G401 (cell line): ENCODE results near the gene FAM110C. TPM values are rescaled to one million over a fixed set of nuclear protein-coding genes. Genes with fewer than 3 reads are reported as not detected.
"Not testable (repeated sequence)": the region's sequence is repeated elsewhere in the genome, so short reads cannot be mapped to it uniquely, and the experiment has no call there.

Experiments used
- DNase-seq: peaks from one replicate; pipeline ENCODE4 v3.0.0-alpha.2; 2015; ENCODE audit warnings: low spot score
- in situ Hi-C: cut with HindIII; loops from 2 replicates; pipeline ENCODE4 v1.10.0; 2016; ENCODE audit warnings: low sequenced_read_pairs, mixed read lengths
- total RNA-seq: library from RNA; depleted of rRNA; stranded (reverse); fragments of >200 nt; shearing (Covaris generic); gene quantifications from 2 replicates; pipeline ENCODE4 v1.2.3, GENCODE V29; 2014; rRNA removed

Gene FAM110C, protein sequence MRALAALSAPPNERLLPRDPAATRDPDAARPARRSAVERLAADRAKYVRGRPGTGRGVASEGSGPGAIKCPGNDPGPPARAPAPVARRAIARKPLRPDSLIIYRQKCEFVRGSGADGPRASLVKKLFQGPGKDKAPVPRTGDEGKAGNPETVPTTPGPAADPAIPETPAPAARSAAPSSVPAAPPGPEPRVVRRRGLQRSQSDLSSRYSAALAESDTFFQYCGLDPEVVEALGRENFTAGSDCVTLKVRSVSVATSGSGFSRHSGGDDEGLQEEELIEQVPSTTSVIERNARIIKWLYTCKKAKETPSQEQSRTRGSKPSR
- not detected in 2 replicates for total RNA-seq

DNA sequence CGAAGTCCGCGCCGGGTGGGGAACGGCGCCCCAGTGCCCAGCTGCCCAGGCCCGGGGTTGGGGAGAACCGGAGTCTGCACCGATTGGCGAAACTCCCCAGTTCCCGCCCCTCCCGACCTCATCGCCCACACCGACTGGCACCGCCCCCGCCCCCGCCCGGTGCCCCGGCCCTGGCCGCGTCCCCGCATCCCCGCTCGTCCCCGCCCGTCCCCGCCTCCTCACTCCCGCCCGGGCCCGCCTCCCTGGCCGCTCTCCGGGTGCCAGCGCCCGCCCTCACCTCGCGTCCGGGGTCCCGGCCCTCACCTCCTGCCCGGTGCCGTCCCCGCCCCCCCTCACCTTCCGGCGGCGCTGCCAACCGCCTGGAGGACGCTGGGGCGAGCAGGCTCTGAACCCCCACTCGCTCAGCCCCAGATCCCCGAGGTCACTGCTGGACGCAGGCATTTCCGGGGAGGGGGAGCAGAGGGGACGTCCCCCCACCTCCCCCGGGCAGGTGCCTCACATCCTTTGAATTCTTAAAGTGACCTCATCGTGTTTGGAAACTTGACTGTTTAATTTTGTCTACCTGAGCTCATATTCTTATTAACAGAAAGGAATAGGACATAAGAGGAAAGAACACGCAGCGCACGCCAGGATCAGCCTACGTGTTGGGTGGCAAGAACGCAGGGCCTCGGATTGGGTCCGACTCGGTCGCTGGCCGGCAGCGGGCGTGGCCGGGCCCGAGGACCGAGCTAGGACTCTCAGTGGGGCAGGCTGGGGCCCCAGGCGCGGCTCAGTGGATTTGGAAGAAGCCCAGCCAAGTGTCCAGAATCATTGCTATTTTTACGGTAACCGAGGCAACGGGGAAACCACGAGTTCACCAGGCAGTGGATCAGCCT, at the start of gene FAM110C:
Gene FAM110C, minus strand, starts transcription at position 35 of the 875 bp plus-strand sequence. CDS start 120 bp downstream, outside the sequence.
- no peak for DNase-seq
- in situ Hi-C loops: no loop called here

DNA sequence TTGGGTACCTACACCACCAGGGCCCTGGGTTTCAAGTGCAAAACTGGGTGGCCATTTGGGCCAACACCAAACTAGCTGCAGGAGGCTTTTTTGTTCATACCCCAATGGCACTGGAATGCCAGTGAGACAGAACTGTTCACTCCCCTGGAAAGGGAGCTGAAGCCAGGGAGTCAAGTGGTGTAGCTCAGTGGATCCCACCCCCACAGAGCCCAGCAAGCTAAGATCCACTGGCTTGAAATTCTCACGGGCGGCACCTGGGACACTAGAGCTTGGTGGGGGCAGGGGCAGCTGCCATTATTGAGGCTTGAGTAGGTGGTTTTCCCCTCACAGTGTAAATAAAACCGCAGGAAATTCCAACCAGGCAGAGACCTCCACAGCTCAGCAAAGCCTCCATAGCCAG, 46.0 kb upstream of the FAM110C start:
- no peak for DNase-seq
- in situ Hi-C loops: no loop called here

DNA sequence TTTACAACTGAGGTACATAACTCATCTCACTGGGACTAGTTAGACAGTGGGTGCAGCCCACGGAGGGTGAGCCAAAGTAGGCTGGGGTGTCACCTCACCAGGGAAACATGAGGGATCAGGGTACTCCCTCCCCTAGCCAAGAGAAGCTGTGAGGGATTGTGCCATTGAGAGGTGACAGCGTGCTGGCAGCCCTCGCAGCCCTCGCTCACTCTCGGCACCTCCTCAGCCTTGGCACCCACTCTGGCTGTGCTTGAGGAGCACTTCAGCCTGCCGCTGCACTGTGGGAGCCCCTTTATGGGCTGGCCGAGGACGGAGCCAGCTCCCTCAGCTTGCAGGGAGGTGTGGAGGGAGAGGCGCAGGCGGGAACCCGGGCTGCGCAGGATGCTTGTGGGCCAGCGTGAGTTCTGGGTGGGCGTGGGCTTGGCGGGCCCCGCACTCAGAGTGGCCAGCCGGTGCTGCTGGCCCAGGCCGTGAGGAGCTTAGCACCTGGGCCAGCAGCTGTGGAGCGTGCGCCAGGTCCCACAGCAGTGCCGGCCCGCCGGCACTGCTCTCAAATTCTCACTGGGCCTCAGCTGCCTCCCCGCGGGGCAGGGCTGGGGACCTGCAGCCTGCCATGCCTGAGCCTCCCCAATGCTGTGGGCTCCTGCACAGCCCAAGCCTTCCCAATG, 44.5 kb upstream of the FAM110C start:
- in situ Hi-C loops: no loop called here
- DNase-seq: no peak

DNA sequence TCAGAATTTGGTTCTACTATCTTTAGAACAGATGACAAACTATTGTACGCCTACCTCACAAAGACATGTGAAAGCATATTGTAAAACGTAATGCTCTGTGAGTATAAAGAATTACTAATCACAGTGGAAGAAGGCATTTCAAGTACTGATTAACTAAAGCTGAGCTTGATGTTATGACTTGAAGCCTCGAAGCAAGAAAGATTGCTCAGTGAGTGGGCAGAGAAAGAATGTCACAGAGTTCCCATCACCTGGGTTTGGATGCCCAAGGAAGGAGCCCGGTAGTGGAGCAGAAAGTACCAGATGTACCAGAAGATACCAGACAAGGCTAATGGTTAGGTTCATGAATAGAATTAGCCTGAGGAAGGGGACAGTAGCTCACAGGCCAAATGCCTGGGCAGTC, 39.5 kb upstream of the FAM110C start:
- DNase-seq: no peak
- in situ Hi-C loops: no loop called here

DNA sequence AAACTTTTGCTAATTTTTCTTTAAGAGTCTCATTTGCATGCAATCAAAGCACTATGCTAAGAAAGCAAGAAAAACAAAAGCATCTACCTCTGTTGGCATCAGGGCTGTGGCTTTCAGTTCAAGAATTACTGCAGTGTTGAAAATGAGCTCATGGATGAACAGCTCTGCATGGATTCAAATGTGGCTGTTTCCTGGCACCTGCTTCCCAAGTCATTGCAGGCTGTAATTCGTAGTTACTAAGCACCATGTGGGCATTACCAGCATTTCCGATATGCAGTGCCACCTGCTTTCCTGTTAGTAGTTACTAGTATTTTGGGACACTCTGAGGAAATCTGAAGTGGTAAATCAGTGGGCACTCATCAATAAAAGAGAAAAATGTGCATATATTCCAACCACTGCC, 37.8 kb upstream of the FAM110C start:
- in situ Hi-C loops: no loop called here
- no peak for DNase-seq

DNA sequence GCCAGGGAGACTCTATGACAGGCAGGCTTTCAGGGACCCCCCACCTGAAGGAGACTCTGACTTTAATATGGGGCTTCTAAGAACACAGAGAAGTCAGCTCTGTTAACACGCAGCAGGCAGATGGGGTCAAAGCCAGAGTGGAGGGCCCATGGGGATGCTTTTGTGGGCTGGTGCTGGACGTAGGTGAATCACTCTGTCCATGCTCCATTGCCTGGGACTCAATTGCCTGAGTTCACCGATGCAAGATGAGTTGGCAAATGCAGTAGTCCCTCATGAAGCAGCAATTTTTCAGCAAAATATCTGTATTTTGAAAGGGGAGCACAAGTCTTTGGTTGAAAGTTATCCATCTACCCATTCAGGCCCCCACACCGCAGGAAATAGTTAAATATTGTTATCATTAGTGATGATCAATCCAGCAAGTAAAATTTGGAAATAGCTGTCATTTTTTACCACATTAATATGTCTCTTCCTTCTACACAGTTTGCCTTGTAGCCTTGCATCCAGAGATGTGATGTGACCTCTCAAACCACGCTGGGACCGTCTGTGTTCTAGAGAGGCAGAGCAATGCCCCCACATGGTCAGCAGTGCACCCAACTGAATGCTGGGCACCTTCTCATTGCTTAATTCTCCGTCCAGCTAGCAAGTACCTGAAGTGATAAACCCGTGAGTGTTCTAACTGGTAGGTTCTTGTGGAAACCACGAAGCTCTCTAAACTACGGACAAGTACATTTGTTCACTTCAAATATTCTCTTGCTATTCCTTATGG, 34.8 kb upstream of the FAM110C start:
- in situ Hi-C loops: no loop called here
- DNase-seq: no peak

DNA sequence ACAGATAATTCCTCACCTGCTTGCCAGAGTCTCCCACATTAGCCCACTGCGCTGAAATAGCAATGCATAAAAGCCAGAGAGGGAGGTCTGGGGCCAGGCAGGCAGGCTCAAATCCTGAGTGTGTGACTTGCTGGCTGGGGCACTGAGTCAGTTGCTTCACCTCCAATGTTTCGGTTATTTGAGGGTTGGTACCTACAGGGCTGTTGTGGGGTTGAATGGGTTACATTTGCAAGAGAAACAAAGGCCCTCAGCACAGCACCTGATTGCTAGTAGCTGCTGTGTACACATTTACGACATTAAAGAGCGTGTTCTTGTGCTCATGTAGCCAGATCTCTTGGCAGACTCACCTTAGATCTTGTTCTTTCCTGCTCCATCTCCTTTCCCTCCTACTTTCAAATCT, 34.1 kb upstream of the FAM110C start:
- DNase-seq: no peak
- in situ Hi-C loops: no loop called here

DNA sequence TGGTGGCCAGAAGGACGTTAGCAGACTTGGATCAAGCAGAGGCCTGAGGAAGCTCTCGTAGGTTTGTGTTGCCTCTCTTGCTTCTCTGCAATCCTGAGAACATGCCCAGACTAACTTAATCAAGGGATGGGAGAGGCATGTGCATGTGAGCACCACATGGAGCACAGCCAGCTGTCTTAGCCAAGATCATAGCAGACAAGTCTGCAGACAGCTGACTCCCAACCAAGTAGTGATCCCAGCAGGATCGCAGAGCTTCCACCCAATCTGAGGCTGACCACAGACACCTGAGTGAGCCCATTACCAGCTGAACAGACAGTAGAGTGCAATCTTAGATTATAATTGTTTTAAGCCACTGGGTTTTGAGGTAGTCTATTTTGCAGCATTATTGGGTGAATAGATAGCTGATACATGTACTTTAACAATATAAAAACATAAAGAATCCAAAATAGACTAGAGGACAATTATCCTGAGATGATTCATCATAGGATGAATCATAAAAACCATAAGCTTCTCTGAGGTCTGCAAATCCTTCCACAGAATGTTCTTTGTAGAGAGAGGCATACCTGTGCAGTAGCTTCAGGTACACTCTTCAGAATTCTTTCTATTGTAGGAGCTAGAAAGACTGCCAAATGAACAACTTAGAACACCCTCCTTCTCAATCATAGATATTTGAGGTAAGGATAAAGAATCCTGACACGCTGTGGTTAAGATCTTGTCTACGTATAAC, 25.2 kb upstream of the FAM110C start:
- in situ Hi-C loops: no loop called here
- no peak for DNase-seq

DNA sequence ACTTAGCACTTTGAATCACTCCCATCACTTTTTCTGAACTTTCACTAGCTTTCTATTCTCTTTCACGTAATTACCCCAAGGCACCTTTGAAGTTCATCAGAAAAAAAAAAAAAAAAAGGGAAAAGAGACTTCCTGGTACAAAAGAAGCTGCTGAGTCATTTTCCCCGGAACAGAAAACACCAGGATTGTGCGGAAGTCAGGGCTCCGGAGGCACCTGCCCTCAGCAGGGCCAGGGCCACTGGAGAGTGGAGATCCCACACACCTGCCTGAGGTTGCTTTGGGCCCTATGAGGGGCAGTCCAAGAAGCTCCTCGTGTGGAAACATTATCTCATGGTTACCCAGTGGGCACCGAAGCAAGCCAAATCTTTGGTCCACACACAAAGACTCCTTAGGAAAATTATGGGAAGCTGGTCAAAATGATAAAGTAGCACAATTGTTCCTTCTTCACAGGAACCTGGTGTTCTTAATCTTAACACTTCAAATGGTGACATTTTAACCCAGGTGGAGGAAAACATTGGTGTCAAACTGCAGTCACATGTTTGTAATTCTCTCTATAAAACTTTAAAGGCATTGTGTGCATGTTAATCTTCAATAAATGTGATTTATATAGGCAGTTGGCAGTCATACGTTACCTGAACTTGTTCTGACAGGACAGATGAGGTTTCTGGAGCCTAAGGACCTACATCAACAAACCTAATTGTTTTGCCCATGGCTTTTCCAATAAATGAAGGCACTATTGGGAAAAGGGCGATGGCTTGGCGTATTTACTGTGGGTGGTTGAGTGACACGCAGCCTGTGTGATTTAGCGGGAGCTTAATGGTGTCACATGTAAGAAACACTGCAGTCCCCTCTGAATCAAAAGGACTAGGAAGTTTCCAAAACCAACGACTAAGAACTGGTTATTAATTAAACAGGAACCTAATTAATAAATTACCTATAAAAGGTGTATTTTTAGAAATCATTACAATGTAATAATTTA, 23.4 kb upstream of the FAM110C start:
- in situ Hi-C loops: no loop called here
- no peak for DNase-seq

DNA sequence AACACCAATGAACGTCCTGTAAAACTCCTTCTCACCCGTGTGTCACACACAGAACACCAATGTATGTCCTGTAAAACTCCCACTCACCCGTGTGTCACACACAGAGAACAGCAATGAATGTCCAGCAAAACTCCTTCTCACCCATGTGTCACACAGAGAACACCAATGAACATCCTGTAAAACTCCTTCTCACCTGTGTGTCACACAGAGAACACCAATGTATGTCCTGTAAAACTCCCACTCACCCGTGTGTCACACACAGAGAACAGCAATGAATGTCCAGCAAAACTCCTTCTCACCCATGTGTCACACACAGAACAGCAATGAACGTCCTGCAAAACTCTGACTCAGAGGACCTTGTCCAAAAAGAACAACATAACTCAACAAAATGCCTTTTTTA, 22.3 kb upstream of the FAM110C start:
- in situ Hi-C loops: not testable (repeated sequence)

DNA sequence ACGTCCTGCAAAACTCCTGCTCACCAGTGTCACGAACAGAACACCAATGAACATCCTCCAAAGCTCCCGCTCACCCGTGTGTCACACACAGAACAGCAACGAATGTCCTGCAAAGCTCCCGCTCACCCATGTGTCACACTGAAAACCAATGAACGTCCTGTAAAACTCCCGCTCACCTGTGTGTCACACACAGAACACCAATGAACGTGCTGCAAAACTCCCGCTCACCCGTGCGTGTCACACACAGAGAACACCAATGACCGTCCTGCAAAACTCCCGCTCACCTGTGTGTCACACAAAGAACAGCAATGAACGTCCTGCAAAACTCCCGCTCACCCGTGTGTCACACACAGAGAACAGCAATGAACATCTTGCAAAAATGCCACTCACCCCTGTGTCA, 20.5 kb upstream of the FAM110C start:
- in situ Hi-C loops: no loop called here
- no peak for DNase-seq

More for the DNA sequence above, 22.3 kb upstream of the FAM110C start:
- DNase-seq: not testable (repeated sequence)

DNA sequence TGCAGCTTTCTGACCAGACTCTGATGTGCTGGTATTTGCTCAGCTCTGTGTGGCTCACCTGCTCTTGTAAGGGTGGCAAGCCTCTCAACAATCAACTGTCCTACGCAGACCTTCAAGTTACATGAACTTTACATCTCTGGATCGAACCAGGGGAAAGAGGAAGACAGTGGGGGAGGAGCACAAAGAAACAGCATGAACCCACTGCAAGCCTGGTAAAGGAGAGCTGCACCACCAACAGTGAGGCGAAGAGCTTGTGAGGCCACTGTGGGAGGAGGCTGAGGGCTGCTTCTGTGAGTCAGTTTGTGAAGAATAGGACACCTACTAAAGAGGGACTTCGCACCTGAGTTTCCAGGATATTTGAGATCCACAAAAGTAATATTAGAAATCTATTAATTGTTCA, 18.8 kb upstream of the FAM110C start:
- in situ Hi-C loops: no loop called here
- no peak for DNase-seq

DNA sequence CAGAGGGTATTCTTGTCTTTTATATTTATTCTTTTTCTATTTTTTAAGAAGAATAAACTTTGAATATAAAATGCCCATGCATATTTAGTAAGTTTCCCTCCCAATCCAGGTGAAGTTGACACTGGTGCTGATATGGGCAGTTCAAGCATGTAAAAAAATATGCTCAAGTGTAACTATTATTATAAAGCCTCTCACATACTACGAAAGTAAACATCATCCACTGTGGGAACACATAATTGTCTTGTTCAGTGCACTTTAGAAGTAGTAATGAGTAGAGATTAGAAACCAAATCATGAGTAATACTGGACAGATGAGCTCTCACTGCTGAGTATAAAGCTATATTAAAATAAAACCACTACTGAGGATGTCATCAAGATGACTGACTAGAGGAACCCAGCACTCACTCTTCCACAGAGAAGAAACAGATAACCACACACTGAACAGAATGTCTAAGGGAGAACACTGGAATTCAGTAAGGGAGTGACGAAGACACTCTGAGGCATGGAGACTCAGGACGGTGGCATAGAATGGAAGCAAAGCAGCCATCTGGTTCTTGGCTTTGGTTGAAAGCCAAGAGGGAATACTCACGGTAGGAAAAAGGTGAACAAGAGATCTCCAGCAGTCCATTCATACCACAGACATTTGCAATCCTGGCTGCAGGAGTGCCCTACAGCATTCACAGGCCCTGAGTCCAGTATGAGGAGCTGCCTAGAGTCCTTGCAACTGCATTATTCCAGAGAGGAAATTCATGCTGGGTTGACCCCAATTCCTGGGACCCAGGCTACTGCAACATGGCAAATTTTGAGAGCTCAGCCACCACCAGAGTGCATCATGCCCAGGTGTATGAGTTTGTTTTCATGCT, 9.5 kb upstream of the FAM110C start:
- no peak for DNase-seq
- in situ Hi-C loops: no loop called here

DNA sequence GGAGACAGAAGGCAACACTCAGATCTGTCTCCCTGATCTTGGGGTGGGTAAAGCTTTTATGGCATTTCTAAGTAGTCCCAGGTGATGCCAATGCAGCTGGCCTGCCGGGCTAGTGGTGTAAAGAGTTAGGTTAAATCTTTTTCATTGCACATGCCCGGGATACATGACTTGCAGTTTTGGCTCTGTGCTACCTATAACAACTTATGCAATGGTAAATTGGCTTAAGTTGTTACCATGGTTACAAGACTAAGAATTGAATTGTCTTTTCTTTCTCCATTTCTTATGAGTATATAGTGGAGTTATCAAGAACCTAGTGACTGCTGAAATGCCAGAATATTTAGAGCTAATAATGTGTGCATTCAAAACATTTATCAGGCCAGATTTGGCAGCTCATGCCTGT, 5.3 kb upstream of the FAM110C start:
- DNase-seq: no peak
- in situ Hi-C loops: no loop called here

DNA sequence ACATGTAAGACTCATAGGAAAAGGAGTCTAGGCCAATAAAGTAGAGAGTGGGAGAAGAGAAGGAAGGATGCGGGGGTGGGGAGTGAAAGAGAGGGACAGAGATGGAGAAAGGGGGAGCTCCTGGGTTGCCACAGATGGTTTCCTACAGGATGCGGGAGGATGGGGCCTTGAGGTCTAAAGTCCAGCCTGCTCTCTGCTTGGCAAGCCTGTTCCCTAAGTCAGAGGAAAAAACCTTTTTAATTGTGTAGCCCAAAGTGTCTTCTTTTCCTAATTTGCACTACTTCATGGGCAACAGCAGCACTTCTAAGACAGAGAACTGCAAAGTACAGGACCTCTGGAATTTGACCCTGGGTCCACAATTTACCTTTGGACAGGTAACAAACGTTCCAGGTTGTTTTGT, 1.4 kb upstream of the FAM110C start:
- in situ Hi-C loops: no loop called here
- DNase-seq: no peak

DNA sequence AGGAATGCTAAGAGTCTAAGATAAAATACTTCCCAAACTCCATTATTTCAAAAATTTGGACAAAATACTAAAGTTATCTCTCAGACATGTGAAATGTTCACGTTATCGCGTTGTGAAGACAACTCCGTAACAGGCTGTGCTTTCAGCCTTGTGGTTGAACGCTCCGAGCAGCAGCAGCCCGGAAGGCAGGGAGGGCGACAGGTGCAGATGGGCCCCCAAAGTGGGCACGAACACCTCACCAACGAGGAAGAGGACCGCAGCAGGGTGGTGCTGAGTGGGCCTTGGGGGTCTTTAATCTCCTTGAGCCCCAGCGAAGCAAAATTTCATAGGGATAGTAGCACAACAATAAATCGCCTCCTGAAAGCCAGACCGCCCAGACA, 1.0 kb upstream of the FAM110C start:
- in situ Hi-C loops: no loop called here
- DNase-seq: no peak

DNA sequence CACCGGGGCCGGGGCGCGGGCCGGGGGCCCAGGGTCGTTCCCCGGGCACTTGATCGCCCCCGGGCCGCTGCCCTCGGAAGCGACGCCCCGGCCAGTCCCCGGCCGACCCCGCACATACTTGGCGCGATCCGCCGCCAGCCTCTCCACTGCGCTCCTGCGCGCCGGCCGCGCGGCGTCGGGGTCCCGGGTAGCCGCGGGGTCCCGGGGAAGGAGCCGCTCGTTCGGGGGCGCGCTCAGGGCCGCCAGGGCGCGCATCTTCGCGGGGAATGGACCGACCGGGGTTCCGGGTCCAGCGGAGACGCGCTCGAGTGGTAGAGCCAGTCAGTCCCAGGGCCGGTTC, 204 bp downstream of the FAM110C start:
- DNase-seq: no peak
- in situ Hi-C loops: no loop called here
